Measurements from ENCODE around the gene SLC25A1. TPM values are rescaled to one million over a fixed set of nuclear protein-coding genes. Genes with fewer than 3 reads are reported as not detected.

Gene SLC25A1
- total and polyA plus RNA-seq, 2 experiments from 2014 or later, result 141 to 242 TPM

GRCh38 chr22:19128946-19129727, 49.4 kb downstream of the SLC25A1 start:
- Histone ChIP-seq H3K27ac (ENCODE audit: low read depth) (no peak overlapping the region), H3K4me2 (no peak overlapping the region), H2AFZ (no peak overlapping the region), H3K4me1 (ENCODE audit: insufficient read depth) (no peaks in the 10 kb centered on the region), H3F3A (replicated peaks; ENCODE audit: low read depth) (no peaks in the 10 kb centered on the region), H4K20me1 (replicated peaks; ENCODE audit: insufficient read depth) (no peaks in the 10 kb centered on the region), H3K36me3 (ENCODE audit: insufficient read depth) (no peaks in the 10 kb centered on the region), H3K9me2 (ENCODE audit: insufficient read depth) (no peaks in the 10 kb centered on the region), H3K27me3 (ENCODE audit: insufficient read depth) (no peaks in the 10 kb centered on the region), H3K4me3 (no peak overlapping the region), H3K79me2 (replicated peaks; ENCODE audit: insufficient read depth) (no peaks in the 10 kb centered on the region)
- Mint-ChIP-seq H3K27me3 (ENCODE audit: insufficient read depth, low read depth, poor library complexity) (peaks cover 14% of the 10 kb centered on the region), H3K4me1 (peaks cover 8% of the 10 kb centered on the region; the same call in 2 of the 3 replicates), H3K27ac (no peak overlapping the region), H3K36me3 (ENCODE audit: low read depth) (peaks cover 15% of the 10 kb centered on the region; the same call in 2 of the 3 replicates), H3K4me3 (no peak overlapping the region), H3K9me3 (no peaks in the 10 kb centered on the region)
- TF ChIP-seq JUNB (IDR thresholded peaks at IDR 0.05; ENCODE audit: unreplicated experiment) (no peak), EZH2phosphoT487 (IDR thresholded peaks at IDR 0.05; ENCODE audit: unreplicated experiment) (no peak), STAT1 (IDR thresholded peaks at IDR 0.05; ENCODE audit: unreplicated experiment) (no peak), ZNF462 (CRISPR knock-in tag; IDR thresholded peaks at IDR 0.05) (no peak), ETS1 (IDR thresholded peaks at IDR 0.05) (no peak), POLR2AphosphoS5 (IDR thresholded peaks at IDR 0.05; ENCODE audit: low read depth) (no peak), CTCF (conservative IDR thresholded peaks at IDR 0.05; ENCODE audit: low read depth in 2 of 2) (no peak), ZNF331 (CRISPR knock-in tag; IDR thresholded peaks at IDR 0.05; ENCODE audit: low read depth) (no peak), CREB1 (CRISPR knock-in tag; IDR thresholded peaks at IDR 0.05; ENCODE audit: low read depth) (no peak), REST (IDR thresholded peaks at IDR 0.05; ENCODE audit: unreplicated experiment) (no peak), ZNF114 (CRISPR knock-in tag; IDR thresholded peaks at IDR 0.05) (no peak), NANOG (IDR thresholded peaks at IDR 0.05; ENCODE audit: borderline replicate concordance) (no peak), EZH2 (IDR thresholded peaks at IDR 0.05; ENCODE audit: low read depth, unreplicated experiment) (no peak)
- ATAC-seq, result no peak
- DNase-seq (ENCODE audit: low spot score), result no peak

All from GM23338 (cell line).